MM.1S (cell line): Measurements from ENCODE around the gene DPH2.

Experiments used
- DNase-seq: peaks from one replicate; pipeline ENCODE4 v3.0.0-alpha.2; 2015
- H2AFZ ChIP-seq: fragments of 300-600 bp; sonication (generic); 2 replicates; pipeline ENCODE4 v1.6.0; 2016; ENCODE audit warnings: antibody characterized with exemption, low read length
- H3F3A ChIP-seq: fragments of 300-600 bp; sonication (generic); 2 replicates; pipeline ENCODE4 v1.6.1; 2016; ENCODE audit warnings: mild to moderate bottlenecking, antibody characterized with exemption, low read length, moderate library complexity, mixed read lengths; ENCODE audit not compliant: insufficient read depth
- H3K27ac ChIP-seq: fragments of 300-600 bp; sonication (generic); 2 replicates; pipeline ENCODE4 v1.5.1; 2016; ENCODE audit warnings: mild to moderate bottlenecking, low read length
- H3K27me3 ChIP-seq: fragments of 300-600 bp; sonication (generic); replicated peaks from 2 replicates; pipeline ENCODE4 v1.6.0; 2016; ENCODE audit warnings: low read length; ENCODE audit not compliant: insufficient read depth
- H3K36me3 ChIP-seq: fragments of 300-600 bp; sonication (generic); replicated peaks from 2 replicates; pipeline ENCODE4 v1.6.1; 2016; ENCODE audit warnings: mild to moderate bottlenecking, low read length, mixed read lengths; ENCODE audit not compliant: insufficient read depth
- H3K4me1 ChIP-seq: fragments of 300-600 bp; sonication (generic); 2 replicates; pipeline ENCODE4 v1.6.1; 2016; ENCODE audit warnings: low read length, mixed read lengths
- H3K4me2 ChIP-seq: fragments of 300-600 bp; sonication (generic); 2 replicates; pipeline ENCODE4 v1.6.0; 2016; ENCODE audit warnings: low read depth, low read length
- H3K4me3 ChIP-seq: fragments of 300-600 bp; sonication (generic); 2 replicates; pipeline ENCODE4 v1.5.1; 2016; ENCODE audit warnings: low read length, mixed read lengths
- H3K79me2 ChIP-seq: fragments of 300-600 bp; sonication (generic); 2 replicates; pipeline ENCODE4 v1.6.1; 2016; ENCODE audit warnings: mixed run types, low read length, mixed read lengths
- H3K9ac ChIP-seq: fragments of 300-600 bp; sonication (generic); 2 replicates; pipeline ENCODE4 v1.6.1; 2016; ENCODE audit warnings: low read length, mixed read lengths
- H3K9me2 ChIP-seq: fragments of 300-600 bp; sonication (generic); replicated peaks from 2 replicates; pipeline ENCODE4 v1.6.1; 2016; ENCODE audit warnings: mild to moderate bottlenecking, low read length, mixed read lengths; ENCODE audit not compliant: insufficient read depth
- H3K9me3 ChIP-seq: fragments of 300-600 bp; sonication (generic); replicated peaks from 2 replicates; pipeline ENCODE4 v1.6.1; 2016; ENCODE audit warnings: mild to moderate bottlenecking, low read length, mixed read lengths; ENCODE audit not compliant: insufficient read depth
- H4K20me1 ChIP-seq: fragments of 300-600 bp; sonication (generic); 2 replicates; pipeline ENCODE4 v1.6.1; 2016; ENCODE audit warnings: mild to moderate bottlenecking, low read length, moderate library complexity, mixed read lengths; ENCODE audit not compliant: insufficient read depth
- CTCF ChIP-seq: fragments of 300-600 bp; sonication (generic); IDR thresholded peaks from 2 replicates; pipeline ENCODE4 v1.5.1; 2016; ENCODE audit warnings: antibody characterized with exemption, low read length, mixed read lengths
- EZH2 ChIP-seq: fragments of 300-600 bp; sonication (generic); optimal IDR thresholded peaks from 2 replicates; pipeline ENCODE3; 2017; ENCODE audit warnings: low read depth, mild to moderate bottlenecking, antibody characterized with exemption, low read length, mixed read lengths
- EZH2phosphoT487 ChIP-seq: fragments of 300-600 bp; sonication (generic); IDR thresholded peaks from 2 replicates; pipeline ENCODE4 v1.6.1; 2018; ENCODE audit warnings: antibody characterized with exemption, low read length

DPH2 gene

GRCh38 chr1:43949678-43950077 lies 20.1 kb upstream of the DPH2 start:
- TF ChIP-seq EZH2phosphoT487 (no peak), EZH2 (no peak), CTCF (no peak)
- H3K4me1 ChIP-seq: peaks cover 11% of the 10 kb centered on the region
- no peaks in the 10 kb centered on the region for H3K36me3 ChIP-seq
- no peak overlapping the region for H3K4me2 ChIP-seq
- H3F3A ChIP-seq: no peaks in the 10 kb centered on the region
- no peak for DNase-seq
- no peak overlapping the region for H2AFZ ChIP-seq
- no peaks in the 10 kb centered on the region for H3K9me3 ChIP-seq
- H4K20me1 ChIP-seq: no peaks in the 10 kb centered on the region
- H3K4me3 ChIP-seq: no peak overlapping the region
- no peaks in the 10 kb centered on the region for H3K27me3 ChIP-seq
- no peak overlapping the region for H3K9ac ChIP-seq
- no peak overlapping the region for H3K27ac ChIP-seq
- H3K79me2 ChIP-seq: peaks cover 23% of the 10 kb centered on the region
- no peaks in the 10 kb centered on the region for H3K9me2 ChIP-seq

GRCh38 chr1:43951021-43951985 lies 18.5 kb upstream of the DPH2 start:
- no peak overlapping the region for H3K9ac ChIP-seq
- no peak overlapping the region for H3K4me3 ChIP-seq
- TF ChIP-seq EZH2: no peak
- no peak for TF ChIP-seq CTCF
- TF ChIP-seq EZH2phosphoT487: no peak
- no peak overlapping the region for H2AFZ ChIP-seq
- H3K4me1 ChIP-seq: peaks cover 11% of the 10 kb centered on the region; the same call in 1 of the 2 replicates
- no peaks in the 10 kb centered on the region for H4K20me1 ChIP-seq
- H3K36me3 ChIP-seq: no peaks in the 10 kb centered on the region
- DNase-seq: no peak
- H3K9me3 ChIP-seq: no peaks in the 10 kb centered on the region
- no peak overlapping the region for H3K27ac ChIP-seq
- no peaks in the 10 kb centered on the region for H3K9me2 ChIP-seq
- H3F3A ChIP-seq: no peaks in the 10 kb centered on the region
- peaks cover 23% of the 10 kb centered on the region for H3K79me2 ChIP-seq
- H3K4me2 ChIP-seq: no peak overlapping the region
- H3K27me3 ChIP-seq: no peaks in the 10 kb centered on the region

GRCh38 chr1:43952731-43953346 lies 17.0 kb upstream of the DPH2 start:
- Histone ChIP-seq H3K4me3 (no peak overlapping the region), H3K9me2 (no peaks in the 10 kb centered on the region), H3K4me2 (no peak overlapping the region), H4K20me1 (no peaks in the 10 kb centered on the region), H3K4me1 (peaks cover 7% of the 10 kb centered on the region; the same call in 1 of the 2 replicates), H3K9ac (no peak overlapping the region), H3K27me3 (no peaks in the 10 kb centered on the region), H3K27ac (no peak overlapping the region), H3K79me2 (peaks cover 14% of the 10 kb centered on the region), H2AFZ (no peak overlapping the region), H3F3A (no peaks in the 10 kb centered on the region), H3K9me3 (no peaks in the 10 kb centered on the region), H3K36me3 (no peaks in the 10 kb centered on the region)
- TF ChIP-seq CTCF (no peak), EZH2 (no peak), EZH2phosphoT487 (no peak)
- DNase-seq: no peak
